ENCODE results near the gene OSM.

OSM gene

DNA sequence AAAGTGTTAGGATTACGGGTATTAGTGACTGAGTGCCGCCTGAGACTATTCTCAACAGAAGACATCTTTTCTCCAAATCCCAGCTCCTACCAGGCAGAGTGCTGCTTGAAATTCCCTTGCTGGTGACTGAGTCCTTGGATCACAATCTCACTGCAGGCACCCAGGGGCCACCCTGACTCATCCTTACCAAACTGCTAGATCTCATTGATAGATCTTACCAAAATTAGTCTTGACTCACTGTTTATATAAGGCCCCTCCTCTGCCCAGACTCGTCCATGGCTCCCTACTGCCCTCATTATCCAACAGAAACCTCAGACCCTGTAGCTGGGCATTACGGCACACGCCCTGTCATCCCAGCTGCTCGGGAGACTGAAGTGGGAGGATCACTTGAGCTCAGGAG, 45.4 kb upstream of the OSM start (continued):
- TF ChIP-seq ZNF837 (tag by site-specific recombination; IDR thresholded peaks at IDR 0.05) = no peak
- TF ChIP-seq, protein P1, sequence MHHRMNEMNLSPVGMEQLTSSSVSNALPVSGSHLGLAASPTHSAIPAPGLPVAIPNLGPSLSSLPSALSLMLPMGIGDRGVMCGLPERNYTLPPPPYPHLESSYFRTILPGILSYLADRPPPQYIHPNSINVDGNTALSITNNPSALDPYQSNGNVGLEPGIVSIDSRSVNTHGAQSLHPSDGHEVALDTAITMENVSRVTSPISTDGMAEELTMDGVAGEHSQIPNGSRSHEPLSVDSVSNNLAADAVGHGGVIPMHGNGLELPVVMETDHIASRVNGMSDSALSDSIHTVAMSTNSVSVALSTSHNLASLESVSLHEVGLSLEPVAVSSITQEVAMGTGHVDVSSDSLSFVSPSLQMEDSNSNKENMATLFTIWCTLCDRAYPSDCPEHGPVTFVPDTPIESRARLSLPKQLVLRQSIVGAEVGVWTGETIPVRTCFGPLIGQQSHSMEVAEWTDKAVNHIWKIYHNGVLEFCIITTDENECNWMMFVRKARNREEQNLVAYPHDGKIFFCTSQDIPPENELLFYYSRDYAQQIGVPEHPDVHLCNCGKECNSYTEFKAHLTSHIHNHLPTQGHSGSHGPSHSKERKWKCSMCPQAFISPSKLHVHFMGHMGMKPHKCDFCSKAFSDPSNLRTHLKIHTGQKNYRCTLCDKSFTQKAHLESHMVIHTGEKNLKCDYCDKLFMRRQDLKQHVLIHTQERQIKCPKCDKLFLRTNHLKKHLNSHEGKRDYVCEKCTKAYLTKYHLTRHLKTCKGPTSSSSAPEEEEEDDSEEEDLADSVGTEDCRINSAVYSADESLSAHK (tag by site-specific recombination; IDR thresholded peaks at IDR 0.05) = no peak
- no peak for TF ChIP-seq ZNF521 (tag by site-specific recombination; IDR thresholded peaks at IDR 0.05)
- no peak for TF ChIP-seq ZNF202 (tag by site-specific recombination; IDR thresholded peaks at IDR 0.05; ENCODE audit: borderline replicate concordance)
- TF ChIP-seq, protein P2, sequence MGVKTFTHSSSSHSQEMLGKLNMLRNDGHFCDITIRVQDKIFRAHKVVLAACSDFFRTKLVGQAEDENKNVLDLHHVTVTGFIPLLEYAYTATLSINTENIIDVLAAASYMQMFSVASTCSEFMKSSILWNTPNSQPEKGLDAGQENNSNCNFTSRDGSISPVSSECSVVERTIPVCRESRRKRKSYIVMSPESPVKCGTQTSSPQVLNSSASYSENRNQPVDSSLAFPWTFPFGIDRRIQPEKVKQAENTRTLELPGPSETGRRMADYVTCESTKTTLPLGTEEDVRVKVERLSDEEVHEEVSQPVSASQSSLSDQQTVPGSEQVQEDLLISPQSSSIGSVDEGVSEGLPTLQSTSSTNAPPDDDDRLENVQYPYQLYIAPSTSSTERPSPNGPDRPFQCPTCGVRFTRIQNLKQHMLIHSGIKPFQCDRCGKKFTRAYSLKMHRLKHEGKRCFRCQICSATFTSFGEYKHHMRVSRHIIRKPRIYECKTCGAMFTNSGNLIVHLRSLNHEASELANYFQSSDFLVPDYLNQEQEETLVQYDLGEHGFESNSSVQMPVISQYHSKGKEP (tag by site-specific recombination; IDR thresholded peaks at IDR 0.05) = no peak
- TF ChIP-seq ZSCAN30 (tag by site-specific recombination; IDR thresholded peaks at IDR 0.05) = no peak
- 0 out of 2 replicates have a peak, but pooled peaks have one; percentile 5 for TF ChIP-seq SP2 (tag by site-specific recombination; IDR thresholded peaks at IDR 0.05)
- no peak for TF ChIP-seq ZNF2 (tag by site-specific recombination; IDR thresholded peaks at IDR 0.05)
- TF ChIP-seq, protein P3, sequence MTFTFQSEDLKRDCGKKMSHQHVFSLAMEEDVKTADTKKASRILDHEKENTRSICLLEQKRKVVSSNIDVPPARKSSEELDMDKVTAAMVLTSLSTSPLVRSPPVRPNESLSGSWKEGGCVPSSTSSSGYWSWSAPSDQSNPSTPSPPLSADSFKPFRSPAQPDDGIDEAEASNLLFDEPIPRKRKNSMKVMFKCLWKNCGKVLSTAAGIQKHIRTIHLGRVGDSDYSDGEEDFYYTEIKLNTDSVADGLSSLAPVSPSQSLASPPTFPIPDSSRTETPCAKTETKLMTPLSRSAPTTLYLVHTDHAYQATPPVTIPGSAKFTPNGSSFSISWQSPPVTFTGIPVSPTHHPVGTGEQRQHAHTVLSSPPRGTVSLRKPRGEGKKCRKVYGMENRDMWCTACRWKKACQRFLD (tag by site-specific recombination; IDR thresholded peaks at IDR 0.05) = no peak
- no peak for TF ChIP-seq GLI4 (tag by site-specific recombination; IDR thresholded peaks at IDR 0.05)
- no peak for TF ChIP-seq ZNF211 (tag by site-specific recombination; IDR thresholded peaks at IDR 0.05; ENCODE audit: low read depth)
- no peak for TF ChIP-seq ZNF394 (tag by site-specific recombination; IDR thresholded peaks at IDR 0.05; ENCODE audit: borderline replicate concordance)
- no peak for TF ChIP-seq MYNN (tag by site-specific recombination; IDR thresholded peaks at IDR 0.05; ENCODE audit: borderline replicate concordance)
- TF ChIP-seq, protein P4, sequence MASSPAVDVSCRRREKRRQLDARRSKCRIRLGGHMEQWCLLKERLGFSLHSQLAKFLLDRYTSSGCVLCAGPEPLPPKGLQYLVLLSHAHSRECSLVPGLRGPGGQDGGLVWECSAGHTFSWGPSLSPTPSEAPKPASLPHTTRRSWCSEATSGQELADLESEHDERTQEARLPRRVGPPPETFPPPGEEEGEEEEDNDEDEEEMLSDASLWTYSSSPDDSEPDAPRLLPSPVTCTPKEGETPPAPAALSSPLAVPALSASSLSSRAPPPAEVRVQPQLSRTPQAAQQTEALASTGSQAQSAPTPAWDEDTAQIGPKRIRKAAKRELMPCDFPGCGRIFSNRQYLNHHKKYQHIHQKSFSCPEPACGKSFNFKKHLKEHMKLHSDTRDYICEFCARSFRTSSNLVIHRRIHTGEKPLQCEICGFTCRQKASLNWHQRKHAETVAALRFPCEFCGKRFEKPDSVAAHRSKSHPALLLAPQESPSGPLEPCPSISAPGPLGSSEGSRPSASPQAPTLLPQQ (tag by site-specific recombination; IDR thresholded peaks at IDR 0.05) = no peak
- TF ChIP-seq SETDB1 (IDR thresholded peaks at IDR 0.05; ENCODE audit: insufficient read length, low read length) = no peak
- TF ChIP-seq ZNF558 (tag by site-specific recombination; IDR thresholded peaks at IDR 0.05) = no peak
- TF ChIP-seq OVOL3 (tag by site-specific recombination; IDR thresholded peaks at IDR 0.05) = no peak
- TF ChIP-seq ZBTB7A (tag by site-specific recombination; IDR thresholded peaks at IDR 0.05; ENCODE audit: low read depth) = no peak
- TF ChIP-seq, protein P5, sequence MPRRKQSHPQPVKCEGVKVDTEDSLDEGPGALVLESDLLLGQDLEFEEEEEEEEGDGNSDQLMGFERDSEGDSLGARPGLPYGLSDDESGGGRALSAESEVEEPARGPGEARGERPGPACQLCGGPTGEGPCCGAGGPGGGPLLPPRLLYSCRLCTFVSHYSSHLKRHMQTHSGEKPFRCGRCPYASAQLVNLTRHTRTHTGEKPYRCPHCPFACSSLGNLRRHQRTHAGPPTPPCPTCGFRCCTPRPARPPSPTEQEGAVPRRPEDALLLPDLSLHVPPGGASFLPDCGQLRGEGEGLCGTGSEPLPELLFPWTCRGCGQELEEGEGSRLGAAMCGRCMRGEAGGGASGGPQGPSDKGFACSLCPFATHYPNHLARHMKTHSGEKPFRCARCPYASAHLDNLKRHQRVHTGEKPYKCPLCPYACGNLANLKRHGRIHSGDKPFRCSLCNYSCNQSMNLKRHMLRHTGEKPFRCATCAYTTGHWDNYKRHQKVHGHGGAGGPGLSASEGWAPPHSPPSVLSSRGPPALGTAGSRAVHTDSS (tag by site-specific recombination; IDR thresholded peaks at IDR 0.05) = no peak
- no peak for TF ChIP-seq ZNF423 (tag by site-specific recombination; IDR thresholded peaks at IDR 0.05)
- peak; percentile 71 for TF ChIP-seq KLF1 (tag by site-specific recombination; IDR thresholded peaks at IDR 0.05)
- TF ChIP-seq ZNF623 (tag by site-specific recombination; IDR thresholded peaks at IDR 0.05) = no peak
- peak; percentile 38; the same call in 1 of the 2 replicates for TF ChIP-seq OSR2 (tag by site-specific recombination; IDR thresholded peaks at IDR 0.05)
- TF ChIP-seq ZNF654 (tag by site-specific recombination; IDR thresholded peaks at IDR 0.05; ENCODE audit: low read depth) = no peak
- no peak for TF ChIP-seq ZNF621 (tag by site-specific recombination; IDR thresholded peaks at IDR 0.05)
- TF ChIP-seq ZNF560 (tag by site-specific recombination; IDR thresholded peaks at IDR 0.05; ENCODE audit: borderline replicate concordance) = no peak
- no peak for TF ChIP-seq ZNF791 (tag by site-specific recombination; IDR thresholded peaks at IDR 0.05)
- TF ChIP-seq, protein P6, sequence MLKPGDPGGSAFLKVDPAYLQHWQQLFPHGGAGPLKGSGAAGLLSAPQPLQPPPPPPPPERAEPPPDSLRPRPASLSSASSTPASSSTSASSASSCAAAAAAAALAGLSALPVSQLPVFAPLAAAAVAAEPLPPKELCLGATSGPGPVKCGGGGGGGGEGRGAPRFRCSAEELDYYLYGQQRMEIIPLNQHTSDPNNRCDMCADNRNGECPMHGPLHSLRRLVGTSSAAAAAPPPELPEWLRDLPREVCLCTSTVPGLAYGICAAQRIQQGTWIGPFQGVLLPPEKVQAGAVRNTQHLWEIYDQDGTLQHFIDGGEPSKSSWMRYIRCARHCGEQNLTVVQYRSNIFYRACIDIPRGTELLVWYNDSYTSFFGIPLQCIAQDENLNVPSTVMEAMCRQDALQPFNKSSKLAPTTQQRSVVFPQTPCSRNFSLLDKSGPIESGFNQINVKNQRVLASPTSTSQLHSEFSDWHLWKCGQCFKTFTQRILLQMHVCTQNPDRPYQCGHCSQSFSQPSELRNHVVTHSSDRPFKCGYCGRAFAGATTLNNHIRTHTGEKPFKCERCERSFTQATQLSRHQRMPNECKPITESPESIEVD (tag by site-specific recombination; IDR thresholded peaks at IDR 0.05) = no peak
- TF ChIP-seq, protein P7, sequence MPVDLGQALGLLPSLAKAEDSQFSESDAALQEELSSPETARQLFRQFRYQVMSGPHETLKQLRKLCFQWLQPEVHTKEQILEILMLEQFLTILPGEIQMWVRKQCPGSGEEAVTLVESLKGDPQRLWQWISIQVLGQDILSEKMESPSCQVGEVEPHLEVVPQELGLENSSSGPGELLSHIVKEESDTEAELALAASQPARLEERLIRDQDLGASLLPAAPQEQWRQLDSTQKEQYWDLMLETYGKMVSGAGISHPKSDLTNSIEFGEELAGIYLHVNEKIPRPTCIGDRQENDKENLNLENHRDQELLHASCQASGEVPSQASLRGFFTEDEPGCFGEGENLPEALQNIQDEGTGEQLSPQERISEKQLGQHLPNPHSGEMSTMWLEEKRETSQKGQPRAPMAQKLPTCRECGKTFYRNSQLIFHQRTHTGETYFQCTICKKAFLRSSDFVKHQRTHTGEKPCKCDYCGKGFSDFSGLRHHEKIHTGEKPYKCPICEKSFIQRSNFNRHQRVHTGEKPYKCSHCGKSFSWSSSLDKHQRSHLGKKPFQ (tag by site-specific recombination; IDR thresholded peaks at IDR 0.05) = no peak
- no peak for TF ChIP-seq ZNF473 (tag by site-specific recombination; IDR thresholded peaks at IDR 0.05)
